Kidney epithelial cell (primary cell): ENCODE data around the gene CD6. TPM values are rescaled to one million over a fixed set of nuclear protein-coding genes. Genes with fewer than 3 reads are reported as not detected.

ENCODE experiments used
- DNase-seq: peaks from one replicate; pipeline ENCODE4 v3.0.0-alpha.2; 2010; ENCODE audit warnings: low read depth
- H3K27me3 ChIP-seq: 2 replicates; pipeline ENCODE4 v1.6.0; 2011; ENCODE audit warnings: low read length; ENCODE audit not compliant: control insufficient read depth, insufficient read depth
- H3K36me3 ChIP-seq: 2 replicates; pipeline ENCODE4 v1.5.1; 2011; ENCODE audit warnings: low read length; ENCODE audit not compliant: control insufficient read depth, insufficient read depth
- H3K4me3 ChIP-seq: 2 replicates; pipeline ENCODE4 v1.5.1; 2011; ENCODE audit warnings: low read depth, mild to moderate bottlenecking, control low read depth, low read length
- CTCF ChIP-seq: IDR thresholded peaks from 2 replicates; pipeline ENCODE4 v1.5.1; 2011; ENCODE audit warnings: mild to moderate bottlenecking, moderate library complexity, low read length, control low read depth, inconsistent platforms; ENCODE audit not compliant: insufficient read depth, poor library complexity, severe bottlenecking
- total RNA-seq: library from RNA; depleted of rRNA; stranded (reverse); fragments of >200 nt; gene quantifications from 2 replicates; pipeline ENCODE4 v1.2.3, GENCODE V29; 2015

Gene CD6
- total RNA-seq, 1 donor from 2014 or later, result 0.29 TPM

- no peak for DNase-seq
- Histone ChIP-seq H3K36me3 (no peaks in the 10 kb centered on the region), H3K4me3 (no peak overlapping the region), H3K27me3 (peaks cover 19% of the 10 kb centered on the region)
- no peak for TF ChIP-seq CTCF
Observed at GRCh38 chr11:61028135-61028729, 56.8 kb downstream of the CD6 start.

GRCh38 chr11:61032824-61033223, 61.3 kb downstream of the CD6 start:
- Histone ChIP-seq H3K4me3 (no peak overlapping the region), H3K36me3 (no peaks in the 10 kb centered on the region), H3K27me3 (no peaks in the 10 kb centered on the region)
- DNase-seq, result no peak
- no peak for TF ChIP-seq CTCF

- no peak for TF ChIP-seq CTCF
- DNase-seq, result no peak
- H3K36me3 ChIP-seq, result no peaks in the 10 kb centered on the region
- no peaks in the 10 kb centered on the region for H3K27me3 ChIP-seq
- no peak overlapping the region for H3K4me3 ChIP-seq
Observed at GRCh38 chr11:61033417-61033816, 61.9 kb downstream of the CD6 start.

- H3K4me3 ChIP-seq, result no peak overlapping the region
- no peak for DNase-seq
- no peaks in the 10 kb centered on the region for H3K27me3 ChIP-seq
- TF ChIP-seq CTCF, result no peak
- H3K36me3 ChIP-seq, result no peaks in the 10 kb centered on the region
Observed at GRCh38 chr11:61034111-61034510, 62.6 kb downstream of the CD6 start.

- Histone ChIP-seq H3K27me3 (no peaks in the 10 kb centered on the region), H3K36me3 (no peaks in the 10 kb centered on the region), H3K4me3 (no peak overlapping the region)
- TF ChIP-seq CTCF, result no peak
- DNase-seq, result no peak
Observed at GRCh38 chr11:61034704-61035525, 63.4 kb downstream of the CD6 start.

- no peak for TF ChIP-seq CTCF
- Histone ChIP-seq H3K4me3 (no peak overlapping the region), H3K27me3 (no peaks in the 10 kb centered on the region), H3K36me3 (no peaks in the 10 kb centered on the region)
- DNase-seq, result no peak
Observed at GRCh38 chr11:61035526-61035835, 64.0 kb downstream of the CD6 start.
